ENCODE measurements around the gene SOX18. TPM values are rescaled to one million over a fixed set of nuclear protein-coding genes. Genes with fewer than 3 reads are reported as not detected.
A peak's percentile ranks its signal among the peaks of the same experiment; 100 is the strongest.

SOX18 gene
- total and polyA plus RNA-seq, 2 of the 4 experiments (the other 2 are of a cell fraction), result not detected

GRCh38 chr20:64045346-64046011, 4.0 kb downstream of the SOX18 start:
- dilution Hi-C loops (cut with HindIII; ENCODE audit: low sequenced_read_pairs, unreplicated experiment), result no loop called here
- H4K8ac ChIP-seq (ENCODE audit: low read depth in 2 of 2, low read length in 2 of 2), result no peak overlapping the region

More at GRCh38 chr20:64045346-64046011, 4.0 kb downstream of the SOX18 start:
- Histone ChIP-seq H3K4me2 (ENCODE audit: low read depth, low read length) (no peak overlapping the region), H3K79me1 (ENCODE audit: low read depth in 1 of 2, low read length in 2 of 2) (no peaks in the 10 kb centered on the region), H4K20me1 (ENCODE audit: insufficient read depth, low read length) (no peaks in the 10 kb centered on the region; the same call in 1 of the 2 replicates), H4K91ac (ENCODE audit: insufficient read depth, low read depth, low read length) (no peak overlapping the region), H2BK120ac (ENCODE audit: low read depth, low read length) (no peak overlapping the region), H2AFZ (replicated peaks; ENCODE audit: low read length, poor library complexity) (peak overlapping the region; percentile 14), H3K14ac (replicated peaks; ENCODE audit: low read depth, low read length) (no peak overlapping the region), H3K9ac (ENCODE audit: low read depth, low read length) (no peak overlapping the region), H2BK5ac (ENCODE audit: low read depth, low read length, poor library complexity, severe bottlenecking) (no peak overlapping the region), H2BK20ac (ENCODE audit: low read depth, low read length) (no peak overlapping the region), H3K9me3 (ENCODE audit: control insufficient read depth, insufficient read depth, low read length) (no peaks in the 10 kb centered on the region), H3K56ac (ENCODE audit: extremely low read depth, insufficient read depth, low read length) (no peak overlapping the region), H3K4ac (ENCODE audit: low read depth, low read length) (no peak overlapping the region), H3K4me1 (ENCODE audit: control insufficient read depth, insufficient read depth, low read length) (peaks cover 2% of the 10 kb centered on the region; the same call in 1 of the 2 replicates), H3K18ac (ENCODE audit: low read depth, low read length) (no peak overlapping the region), H2AK5ac (ENCODE audit: low read depth, low read length) (no peak overlapping the region), H4K5ac (ENCODE audit: low read depth, low read length) (no peak overlapping the region), H3K27me3 (ENCODE audit: control insufficient read depth, insufficient read depth, low read length) (peaks cover 68% of the 10 kb centered on the region), H2BK15ac (ENCODE audit: low read depth, low read length) (no peak overlapping the region), H3K9me1 (ENCODE audit: insufficient read depth, low read length) (no peaks in the 10 kb centered on the region), H3K23ac (ENCODE audit: low read depth, low read length) (no peak overlapping the region), H3K4me3 (ENCODE audit: insufficient read depth, low read depth, low read length) (no peak overlapping the region), H2AK9ac (replicated peaks; ENCODE audit: low read depth, low read length, poor library complexity) (no peak overlapping the region), H3K27ac (ENCODE audit: insufficient read depth, low read length) (no peak overlapping the region), H3K36me3 (ENCODE audit: control insufficient read depth, insufficient read depth, low read length) (no peaks in the 10 kb centered on the region)
- POLR2A ChIA-PET (ENCODE audit: unreplicated experiment), result no interaction called here
- DNase-seq (no peak), ATAC-seq (ENCODE audit: low read depth) (no peak)
- CTCF ChIA-PET, result no interaction called here
- intact Hi-C loops (cut with micrococcal nuclease) (no loop called here), in situ Hi-C loops (cut with MboI; ENCODE audit: low sequenced_read_pairs) (no loop called here)
- WGBS, 2 experiments (ENCODE audit: extremely low coverage in 2 of 2, insufficient read length in 1 of 2), result 38% methylated on average over 5 of the region's 11 CpGs; no CpG with 5 or more reads in 1 of the 2 experiments
- no TSS peak for BruUV-seq (replicated peaks)
- no peak for TF ChIP-seq SMC3 (IDR thresholded peaks at IDR 0.05; ENCODE audit: low read depth, low read length)
- no peak for TF ChIP-seq POLR2A (IDR thresholded peaks at IDR 0.05; ENCODE audit: low read depth, low read length)
